Measurements from ENCODE around the gene BTG4.

The BTG4 gene

DNA sequence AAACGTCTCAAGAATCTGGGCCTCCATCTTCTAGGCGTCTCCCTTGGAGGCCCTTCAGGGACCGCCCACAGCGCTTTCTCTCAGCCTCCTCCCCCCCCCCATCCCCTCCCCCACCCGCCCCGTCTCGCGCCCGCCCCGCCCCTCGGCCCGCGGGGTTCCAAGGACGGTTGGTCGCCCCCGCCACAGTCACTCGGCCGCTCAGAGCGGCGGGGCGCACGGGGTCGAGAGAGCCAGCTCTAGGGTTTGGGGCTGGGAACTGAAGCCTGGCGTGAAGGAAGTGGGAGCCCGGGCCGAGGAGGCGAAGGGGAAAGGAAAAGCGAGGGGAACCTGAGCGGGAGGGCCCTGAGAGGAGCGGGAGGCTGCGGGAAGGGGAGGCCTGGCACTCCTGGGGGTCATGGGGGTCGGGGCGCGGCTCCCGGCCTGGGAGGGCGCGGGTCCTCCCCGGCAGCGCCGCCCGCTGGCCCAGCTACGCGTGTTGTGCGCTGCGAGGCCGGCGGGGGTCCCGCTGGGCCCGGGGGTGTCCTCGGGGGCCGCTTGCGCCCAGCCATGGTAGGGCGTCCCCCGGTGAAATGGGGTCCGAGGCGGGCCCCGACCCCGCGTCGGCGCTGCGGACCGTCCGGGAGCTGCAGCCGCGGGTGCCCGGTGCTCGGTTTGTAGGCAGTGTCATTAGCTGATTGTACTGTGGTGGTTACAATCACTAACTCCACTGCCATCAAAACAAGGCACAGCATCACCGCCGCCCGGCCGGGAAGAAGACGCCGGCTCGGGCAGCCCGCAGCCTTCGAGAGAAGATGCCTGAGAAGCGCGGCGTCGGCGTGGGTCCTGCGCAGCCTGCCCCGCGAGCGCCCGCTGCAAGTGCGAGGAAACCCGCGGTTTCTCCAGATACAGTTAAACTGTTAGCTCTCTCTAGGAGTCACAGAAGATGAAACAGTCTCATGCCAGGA lies at the start of gene BTG4:
Gene BTG4 (minus strand): TSS at position 91 of the 944 bp plus-strand sequence. CDS start 13,610 bp downstream, outside the sequence.
- no peak for DNase-seq (ENCODE audit: low read depth)

GRCh38 chr11:111561791-111562325 lies 49.7 kb upstream of the BTG4 start:
- no peak for DNase-seq (ENCODE audit: low read depth)

DNA sequence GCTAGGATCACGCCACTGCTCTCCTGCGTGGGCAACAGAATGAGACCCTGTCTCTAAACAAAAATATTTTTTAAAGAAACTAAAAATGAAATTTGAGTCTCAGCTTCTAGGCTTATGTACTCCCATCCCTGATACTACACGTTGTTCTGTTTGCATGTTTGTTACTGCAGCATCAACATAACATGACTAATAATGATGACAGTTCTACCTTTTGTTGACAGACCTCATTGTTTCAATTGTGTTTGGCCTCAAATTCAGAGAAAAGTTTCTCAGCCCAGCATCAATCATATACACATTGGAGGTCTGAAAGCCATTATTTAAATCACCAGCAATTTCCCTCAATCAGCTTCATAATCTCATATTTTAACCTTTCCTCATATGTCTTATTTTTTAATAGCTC lies 49.1 kb upstream of the BTG4 start:
- DNase-seq (ENCODE audit: low read depth) = no peak

- DNase-seq (ENCODE audit: low read depth) = no peak
Measured at GRCh38 chr11:111560800-111561199, 48.6 kb upstream of the BTG4 start.

DNA sequence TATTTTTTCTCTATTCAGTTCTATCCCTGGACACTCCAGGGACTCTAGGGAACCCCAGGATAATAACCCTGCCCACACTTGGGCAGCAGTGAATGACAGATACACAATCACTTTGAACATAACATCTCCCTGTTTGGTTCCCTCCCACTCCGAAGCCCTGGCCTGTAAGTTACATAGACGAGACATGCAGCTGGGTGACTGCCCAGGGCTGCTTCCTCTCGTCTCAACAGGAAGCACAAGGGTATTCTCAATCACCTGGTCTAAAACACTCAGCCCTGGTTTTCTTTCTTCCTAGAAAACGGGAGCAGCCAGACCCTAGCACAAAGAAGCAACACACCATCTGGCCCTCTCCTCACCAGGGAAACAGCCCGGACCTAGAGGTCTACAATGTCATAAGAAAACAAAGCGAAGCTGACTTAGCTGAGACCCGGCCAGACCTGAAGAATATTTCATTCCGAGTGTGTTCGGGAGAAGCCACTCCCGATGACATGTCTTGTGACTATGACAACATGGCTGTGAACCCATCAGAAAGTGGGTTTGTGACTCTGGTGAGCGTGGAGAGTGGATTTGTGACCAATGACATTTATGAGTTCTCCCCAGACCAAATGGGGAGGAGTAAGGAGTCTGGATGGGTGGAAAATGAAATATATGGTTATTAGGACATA lies 47.7 kb upstream of the BTG4 start:
- no peak for DNase-seq (ENCODE audit: low read depth)

DNA sequence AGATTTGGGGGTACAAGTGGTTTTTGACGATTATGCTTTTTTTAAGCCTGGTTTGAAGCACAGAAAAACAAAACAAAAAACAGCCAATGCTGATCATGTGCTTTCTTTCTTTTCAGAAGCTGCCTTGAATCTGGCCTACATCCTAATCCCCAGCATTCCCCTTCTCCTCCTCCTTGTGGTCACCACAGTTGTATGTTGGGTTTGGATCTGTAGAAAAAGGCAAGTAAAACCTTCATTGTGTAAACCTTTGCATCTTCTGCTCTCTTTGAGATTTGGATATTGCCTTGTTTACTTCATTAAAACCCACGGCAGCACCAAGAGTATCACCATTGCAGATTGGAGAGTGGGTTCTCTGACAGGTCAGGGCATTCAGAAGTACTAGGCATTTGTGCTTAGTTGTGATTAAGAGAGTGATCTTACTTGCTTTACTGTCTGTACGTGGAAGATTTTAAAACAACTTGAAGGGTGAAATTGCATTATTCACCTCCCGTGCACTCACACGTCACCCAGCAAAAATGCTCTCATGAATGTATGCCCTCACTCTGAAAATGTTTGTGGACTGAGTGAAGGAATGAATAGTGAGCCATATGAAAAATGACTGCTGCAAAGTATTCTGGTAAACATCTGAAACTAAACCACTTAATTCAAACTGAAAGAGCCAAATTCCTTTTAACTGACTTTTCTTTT lies 45.4 kb upstream of the BTG4 start:
- DNase-seq (ENCODE audit: low read depth) = no peak

DNA sequence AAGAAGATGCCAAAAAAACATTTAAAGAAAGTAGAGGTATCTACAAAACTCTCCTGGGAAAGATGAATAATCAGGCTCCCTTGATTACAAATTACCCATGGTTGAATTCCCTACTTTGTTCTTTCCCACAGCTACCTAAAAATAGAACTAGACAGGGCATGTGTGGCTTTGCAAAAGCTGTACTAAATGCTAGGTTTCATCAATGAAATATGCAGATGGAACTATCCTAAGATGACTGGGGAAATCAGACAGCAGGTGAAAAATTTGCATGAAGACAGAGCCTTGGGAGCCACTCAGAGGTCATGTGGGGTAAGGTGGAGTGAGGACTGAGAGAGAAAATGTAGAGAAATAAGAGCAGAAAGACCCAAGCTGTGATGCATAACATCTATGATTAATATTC lies 43.1 kb upstream of the BTG4 start:
- DNase-seq (ENCODE audit: low read depth) = no peak

DNA sequence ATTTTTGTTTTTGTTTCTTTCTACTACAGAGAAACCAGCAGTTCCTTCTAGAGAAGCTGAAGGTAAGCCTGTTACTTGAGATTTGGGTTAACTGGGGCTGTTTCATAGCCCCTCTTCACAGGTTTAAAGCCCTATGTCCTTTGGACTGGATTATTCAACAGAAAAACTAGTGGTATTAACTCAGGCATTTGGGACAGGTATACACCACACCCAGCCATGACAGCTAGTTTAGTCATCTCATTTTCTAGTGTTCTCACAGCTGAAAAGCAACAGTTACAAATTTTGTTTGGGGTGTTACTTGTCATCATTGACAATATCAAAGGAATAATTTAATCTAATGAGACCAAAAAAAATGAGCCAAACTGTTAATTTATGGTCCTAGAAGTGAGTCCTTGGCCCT lies 42.3 kb upstream of the BTG4 start:
- DNase-seq (ENCODE audit: low read depth) = no peak

DNA sequence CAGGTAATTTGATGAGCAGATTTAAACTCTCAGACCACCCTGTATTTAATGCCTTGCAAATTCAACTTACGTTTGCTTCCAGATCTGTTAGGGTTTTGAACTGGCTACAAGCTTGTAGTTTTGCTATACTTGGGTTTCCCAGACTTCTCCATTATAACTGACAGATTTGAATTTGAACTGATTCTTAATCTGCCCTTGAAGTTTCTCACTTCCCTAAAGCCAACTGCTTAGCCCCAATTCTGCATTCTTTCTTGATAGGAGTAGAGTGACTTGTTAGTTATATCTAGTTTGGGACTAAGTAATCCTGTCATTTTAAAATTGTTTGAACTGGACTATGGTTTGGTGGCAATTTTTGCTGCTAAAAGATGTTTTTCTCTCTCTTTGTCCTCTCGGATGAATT lies 38.1 kb upstream of the BTG4 start:
- DNase-seq (ENCODE audit: low read depth) = no peak

GRCh38 chr11:111549869-111550203 lies 37.6 kb upstream of the BTG4 start:
- DNase-seq (ENCODE audit: low read depth) = no peak

GRCh38 chr11:111549196-111549868 lies 37.1 kb upstream of the BTG4 start:
- no peak for DNase-seq (ENCODE audit: low read depth)

DNA sequence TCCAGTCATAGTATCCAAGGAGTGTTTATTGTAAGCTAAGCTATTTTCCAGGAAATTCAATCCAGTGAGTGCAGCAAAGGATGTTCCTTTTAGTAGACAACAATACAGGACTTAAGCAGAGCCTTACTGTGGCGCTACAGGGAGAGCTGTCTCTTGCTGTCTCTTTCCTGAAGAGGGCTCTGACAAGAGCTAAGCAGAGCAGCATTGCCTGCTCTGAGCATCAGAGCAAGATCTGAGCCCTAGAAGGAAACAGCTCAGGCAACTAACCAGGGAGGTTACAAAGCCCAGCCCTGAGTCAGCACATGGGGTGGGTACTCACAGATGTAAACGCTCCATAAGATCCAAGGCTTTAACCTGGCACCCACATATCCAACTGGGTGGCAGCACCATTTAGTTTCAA lies 36.3 kb upstream of the BTG4 start:
- no peak for DNase-seq (ENCODE audit: low read depth)

DNA sequence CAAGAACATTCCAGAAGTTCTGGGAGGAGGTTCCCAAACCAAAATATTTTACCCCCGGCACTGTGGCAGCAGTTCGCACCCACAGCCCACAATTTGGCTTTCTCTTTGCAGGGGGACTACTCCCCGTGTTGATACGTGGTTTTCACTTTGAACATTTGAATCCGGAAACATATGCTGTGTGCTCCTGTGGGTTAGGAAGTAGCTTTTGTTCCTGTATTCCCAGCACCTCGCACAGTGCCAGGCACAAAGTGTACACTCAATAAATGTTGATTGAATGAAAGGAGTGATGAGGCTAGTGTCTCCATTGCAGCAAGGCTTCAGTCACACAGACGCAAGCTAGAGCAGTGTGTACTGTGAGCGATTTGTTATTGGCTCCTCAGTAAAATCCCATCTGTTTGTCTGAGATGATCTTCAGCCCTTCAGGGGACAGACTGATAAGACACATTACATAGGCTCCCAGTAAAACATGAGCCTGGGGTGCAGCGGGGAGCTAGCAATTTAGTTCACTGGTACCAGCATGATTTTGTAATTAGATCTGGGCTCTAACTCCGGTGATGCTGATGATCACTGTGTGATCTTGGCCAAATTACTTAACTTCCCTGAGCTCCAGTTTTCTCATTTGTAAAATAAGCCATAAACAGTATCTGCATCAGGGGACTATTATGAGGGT lies 30.6 kb upstream of the BTG4 start:
- no peak for DNase-seq (ENCODE audit: low read depth)

- no peak for DNase-seq (ENCODE audit: low read depth)
Measured at GRCh38 chr11:111541254-111542061, 29.3 kb upstream of the BTG4 start.

DNA sequence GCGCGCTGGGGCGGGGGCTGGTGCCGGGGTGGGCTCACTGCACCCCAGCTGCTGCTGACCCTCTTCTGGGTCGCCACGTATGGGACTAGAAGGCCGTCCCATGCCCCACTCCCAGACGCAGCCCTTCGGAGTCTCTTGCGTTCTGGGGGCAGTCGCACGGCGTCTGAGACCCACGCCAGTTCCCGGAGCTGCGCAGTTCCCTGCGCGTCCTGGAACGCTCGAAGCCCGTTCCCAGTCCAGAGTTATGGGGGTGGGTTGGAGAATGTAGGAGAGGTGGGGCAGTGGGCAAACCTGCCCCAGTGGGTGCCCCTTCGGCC lies 28.7 kb upstream of the BTG4 start:
- DNase-seq (ENCODE audit: low read depth) = no peak

- peak; percentile 33 for DNase-seq (ENCODE audit: low read depth)
Measured at GRCh38 chr11:111540114-111540936, 28.1 kb upstream of the BTG4 start, which contains the start of gene LAYN. Gene LAYN, plus strand, starts transcription at chr11:111540720. Its CDS starts 124 bp downstream, at chr11:111540844.

GRCh38 chr11:111539426-111540113 lies 27.4 kb upstream of the BTG4 start:
- DNase-seq (ENCODE audit: low read depth) = no peak

- DNase-seq (ENCODE audit: low read depth) = no peak
Measured at GRCh38 chr11:111538407-111539114, 26.4 kb upstream of the BTG4 start.

Data from activated T-cell treated with anti-CD3 and anti-CD28 coated beads for 48 hours (primary cell).